Activated naive CD4-positive, alpha-beta T cell treated with Interleukin-2 at 50 U/mL for 16 hours (primary cell): ENCODE results near the gene SMCHD1.
"Not testable (repeated sequence)": the region's sequence is repeated elsewhere in the genome, so short reads cannot be mapped to it uniquely, and the experiment has no call there.

ENCODE experiments used
- DNase-seq: peaks from one replicate; pipeline ENCODE4 v3.0.0-alpha.2; 2020

The SMCHD1 gene

GRCh38 chr18:2657788-2658458 lies 2.4 kb downstream of the SMCHD1 start:
- no peak for DNase-seq

DNA sequence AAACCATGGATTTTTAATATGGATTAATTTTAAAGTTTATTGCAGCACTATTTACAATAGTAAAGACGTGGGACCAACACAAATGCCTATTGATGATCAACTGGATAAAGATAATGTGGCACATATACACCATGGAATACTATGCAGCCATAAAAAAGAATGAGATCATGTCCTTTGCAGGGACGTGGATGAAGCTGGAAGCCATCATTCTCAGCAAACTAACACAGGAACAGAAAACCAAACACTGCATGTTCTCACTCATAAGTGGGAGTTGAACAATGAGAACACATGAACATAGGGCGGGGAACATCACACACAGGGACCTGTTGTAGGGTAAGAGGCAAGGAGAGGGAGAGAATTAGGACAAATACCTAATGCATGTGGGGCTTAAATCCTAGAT lies 5.3 kb downstream of the SMCHD1 start:
- not testable (repeated sequence) for DNase-seq

- DNase-seq = not testable (repeated sequence)
Measured at GRCh38 chr18:2662288-2662687, 6.8 kb downstream of the SMCHD1 start.

DNA sequence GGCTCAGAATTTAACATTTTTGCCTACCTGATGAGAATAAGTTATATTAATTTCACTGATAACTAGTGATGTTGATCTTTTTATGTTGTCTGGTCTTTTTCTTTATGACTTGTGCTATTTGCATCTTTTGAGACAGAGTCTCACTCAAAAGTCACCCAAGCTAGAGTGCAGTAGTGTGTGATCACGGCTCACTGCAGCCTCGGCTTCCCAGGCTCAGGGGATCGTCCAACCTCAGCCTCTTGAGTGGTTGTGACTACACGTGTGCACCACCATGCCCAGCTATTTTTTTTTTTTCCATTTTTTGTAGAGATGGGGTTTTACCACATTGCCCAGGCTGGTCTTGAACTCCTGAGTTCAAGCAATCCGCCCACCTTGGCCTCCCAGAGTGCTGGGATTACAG lies 7.5 kb downstream of the SMCHD1 start:
- DNase-seq = no peak

- DNase-seq = no peak
Measured at GRCh38 chr18:2672410-2672809, 16.9 kb downstream of the SMCHD1 start.

DNA sequence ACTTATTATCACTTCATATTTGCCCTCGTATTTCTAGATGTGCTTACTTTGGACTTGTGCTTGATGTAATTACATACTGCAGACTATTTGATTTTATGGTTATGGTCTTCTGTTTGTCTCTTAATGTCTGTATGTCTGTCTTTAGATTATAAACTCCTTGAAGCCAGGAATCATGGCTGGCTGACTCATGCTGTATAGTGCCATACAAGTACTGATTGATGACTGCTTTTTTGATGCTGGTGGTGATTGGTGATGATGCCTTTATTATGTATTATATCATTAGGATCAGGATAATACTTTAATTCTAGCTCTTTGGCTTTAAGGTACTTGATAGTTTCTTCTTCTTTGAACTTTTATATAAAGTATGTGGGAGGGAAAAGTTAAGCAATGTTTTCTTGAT lies 17.3 kb downstream of the SMCHD1 start:
- DNase-seq = no peak

DNA sequence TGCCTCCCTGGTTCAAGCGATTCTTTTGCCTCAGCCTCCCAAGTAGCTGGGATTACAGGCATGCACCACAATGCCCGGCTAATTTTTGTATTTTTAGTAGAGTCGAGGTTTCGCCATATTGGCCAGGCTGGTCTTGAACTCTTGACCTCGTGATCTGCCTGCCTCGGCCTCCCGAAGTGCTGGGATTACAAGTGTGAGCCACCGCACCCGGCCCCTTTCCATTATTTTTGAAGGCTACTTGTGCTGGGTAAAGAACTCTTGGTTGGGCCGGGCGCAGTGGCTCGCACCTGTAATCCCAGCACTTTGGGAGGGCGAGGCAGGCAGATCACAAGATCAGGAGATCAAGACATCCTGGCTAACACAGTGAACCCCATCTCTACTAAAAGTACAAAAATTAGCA lies 23.4 kb downstream of the SMCHD1 start:
- not testable (repeated sequence) for DNase-seq

GRCh38 chr18:2680216-2680792 lies 24.8 kb downstream of the SMCHD1 start:
- no peak for DNase-seq

- no peak for DNase-seq
Measured at GRCh38 chr18:2681993-2682603, 26.6 kb downstream of the SMCHD1 start.

GRCh38 chr18:2683055-2683454 lies 27.5 kb downstream of the SMCHD1 start:
- no peak for DNase-seq

DNA sequence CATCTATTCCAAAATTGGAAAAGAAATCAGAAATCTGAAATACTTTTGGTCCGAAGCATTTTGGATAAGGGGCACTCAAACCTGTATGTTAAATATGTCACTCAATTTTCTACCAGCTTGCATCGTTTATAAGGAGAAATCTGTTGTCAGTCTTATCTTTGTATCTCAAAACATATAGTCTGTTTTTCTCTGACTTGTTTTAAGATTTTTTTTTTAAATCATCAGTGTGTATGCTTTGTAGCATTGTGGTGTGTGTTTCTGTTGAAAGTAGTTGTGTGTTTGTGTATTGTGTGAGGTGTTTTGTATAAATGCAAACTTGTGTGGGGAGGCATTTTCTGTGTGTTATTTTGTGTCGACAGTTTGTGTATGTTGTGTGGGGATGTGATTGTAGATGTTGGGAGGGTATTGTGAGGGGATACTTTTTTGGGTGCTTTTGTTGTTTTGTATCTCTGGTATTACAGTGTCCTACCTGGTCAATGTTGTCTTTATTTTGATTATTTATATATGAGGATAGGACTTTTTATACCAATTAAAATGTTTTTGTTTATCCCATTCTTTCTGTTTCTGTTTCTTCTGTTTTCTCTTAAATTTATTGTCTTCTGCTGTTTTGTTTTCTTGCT lies 30.9 kb downstream of the SMCHD1 start:
- no peak for DNase-seq

DNA sequence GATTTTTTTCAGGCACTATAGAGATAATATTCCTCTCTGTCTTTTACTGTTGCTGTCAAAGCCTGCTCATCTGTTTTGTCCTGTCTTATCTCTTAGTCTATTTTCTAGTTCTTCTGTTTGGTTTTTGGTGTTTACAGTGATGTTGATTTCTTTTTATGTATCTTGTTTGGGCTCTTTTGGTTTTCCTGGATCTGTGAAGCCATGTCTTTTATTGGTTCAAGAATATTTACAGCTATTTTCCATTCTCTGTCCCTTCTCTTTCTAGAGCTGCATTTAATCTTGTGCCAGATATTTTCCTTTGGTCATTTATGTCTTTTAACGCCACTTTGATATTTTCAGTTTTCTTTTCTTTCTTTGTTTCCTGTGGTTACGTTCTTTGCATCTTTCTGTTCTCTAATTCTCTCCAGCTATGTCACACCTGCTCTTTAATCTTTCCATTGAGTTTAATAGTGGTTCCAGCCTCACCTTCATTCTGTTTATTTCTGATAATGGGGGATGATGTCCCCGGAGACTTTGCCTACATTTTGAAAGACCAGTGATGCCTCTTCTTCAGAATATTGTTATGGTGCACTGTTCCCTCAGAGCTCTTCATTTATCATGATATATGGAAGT lies 32.0 kb downstream of the SMCHD1 start:
- DNase-seq = no peak

- no peak for DNase-seq
Measured at GRCh38 chr18:2692508-2692907, 37.0 kb downstream of the SMCHD1 start.

- DNase-seq = no peak
Measured at GRCh38 chr18:2697184-2697583, 41.7 kb downstream of the SMCHD1 start.

DNA sequence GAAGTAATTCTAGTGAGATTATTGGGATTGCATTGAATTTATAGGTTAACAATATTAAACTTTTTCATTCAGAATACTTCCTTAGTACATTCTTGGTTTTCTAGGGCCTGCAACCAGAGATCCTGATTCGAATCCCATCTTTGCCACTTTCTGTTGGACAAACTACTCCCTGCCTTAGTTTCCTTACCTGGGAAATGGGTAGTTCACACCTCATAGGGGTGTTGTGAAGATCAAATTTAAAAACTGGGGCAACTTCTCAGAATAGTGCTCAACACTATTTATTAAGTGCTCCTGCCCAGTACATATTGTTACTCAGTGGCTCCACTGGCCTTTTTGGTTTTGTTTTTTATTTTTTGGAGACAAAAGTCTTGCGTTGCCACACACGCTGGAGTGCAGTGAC lies 43.5 kb downstream of the SMCHD1 start:
- DNase-seq = no peak

DNA sequence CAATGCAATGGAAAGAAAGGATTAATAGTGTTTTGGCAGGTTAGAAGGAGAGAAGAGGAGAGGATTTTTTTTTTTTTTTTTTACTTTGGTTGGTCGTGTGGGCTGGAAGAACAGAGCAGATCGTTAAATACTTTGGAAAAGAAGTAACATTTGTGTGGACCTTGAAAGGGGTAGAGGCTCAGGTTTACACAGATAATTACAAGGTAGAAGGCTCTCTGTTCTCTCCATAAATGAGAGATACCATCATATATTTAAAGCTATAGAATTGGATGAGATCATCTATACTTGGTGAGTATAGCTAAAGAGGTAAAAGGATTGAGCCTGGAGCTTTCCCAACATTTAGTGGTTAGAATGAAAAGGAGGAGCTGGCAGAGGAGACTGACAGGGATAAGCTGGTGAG lies 49.0 kb downstream of the SMCHD1 start:
- no peak for DNase-seq

- DNase-seq = no peak
Measured at GRCh38 chr18:2706903-2707302, 51.4 kb downstream of the SMCHD1 start.

GRCh38 chr18:2707551-2708168 lies 52.1 kb downstream of the SMCHD1 start:
- no peak for DNase-seq

GRCh38 chr18:2709316-2709715 lies 53.8 kb downstream of the SMCHD1 start:
- no peak for DNase-seq

DNA sequence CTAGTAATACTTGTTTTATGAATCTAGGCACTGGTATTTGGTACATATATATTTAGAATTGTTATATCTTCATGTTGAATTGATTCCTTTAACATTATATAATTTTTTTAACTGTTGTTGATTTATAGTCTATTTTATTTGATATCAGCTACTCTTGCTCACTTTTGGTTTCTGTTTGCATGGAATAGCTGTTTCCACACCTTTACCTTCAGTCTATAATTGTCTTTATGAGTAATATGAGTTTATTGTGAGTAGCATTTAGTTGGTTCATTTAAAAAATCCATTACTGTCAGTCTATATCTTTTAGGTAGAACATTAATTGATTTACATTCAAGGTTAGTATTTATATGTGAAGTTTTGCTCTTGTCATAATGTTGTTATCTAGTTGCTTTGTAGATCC lies 58.6 kb downstream of the SMCHD1 start:
- no peak for DNase-seq

GRCh38 chr18:2715990-2716389 lies 60.5 kb downstream of the SMCHD1 start:
- no peak for DNase-seq

- no peak for DNase-seq
Measured at GRCh38 chr18:2716394-2717326, 61.1 kb downstream of the SMCHD1 start.
